Measurements from ENCODE around the gene TMEM131. TPM values are rescaled to one million over a fixed set of nuclear protein-coding genes. Genes with fewer than 3 reads are reported as not detected.

The TMEM131 gene
- total RNA-seq, 1 donor from 2014 or later = 59.4 TPM

DNA sequence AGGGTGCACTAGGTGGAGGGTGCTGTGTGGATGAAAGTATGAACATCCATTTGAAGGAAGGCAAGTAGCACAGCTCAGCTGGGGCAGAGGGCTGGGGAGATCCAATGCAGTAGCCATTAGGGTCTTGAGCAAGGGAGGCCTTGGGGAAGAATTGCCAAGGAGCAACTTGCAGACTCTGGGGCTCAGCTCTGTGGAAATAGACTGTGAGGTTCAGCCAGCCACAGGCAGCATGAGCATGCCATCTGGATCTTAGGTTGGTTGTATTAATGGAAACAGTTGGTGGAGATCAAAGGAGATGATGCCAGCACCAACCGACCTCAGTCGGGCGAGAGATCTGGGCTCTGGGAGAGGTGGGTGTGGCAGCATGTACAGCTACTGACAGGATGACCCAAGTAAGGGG is 276.8 kb downstream of the TMEM131 start:
- H3K4me1 ChIP-seq = no peaks in the 10 kb centered on the region
- H3K4me3 ChIP-seq = no peak overlapping the region
- no peaks in the 10 kb centered on the region for H3K9me3 ChIP-seq (ENCODE audit: low read depth)
- TF ChIP-seq EZH2phosphoT487 (IDR thresholded peaks at IDR 0.05) = no peak
- TF ChIP-seq, protein P1, sequence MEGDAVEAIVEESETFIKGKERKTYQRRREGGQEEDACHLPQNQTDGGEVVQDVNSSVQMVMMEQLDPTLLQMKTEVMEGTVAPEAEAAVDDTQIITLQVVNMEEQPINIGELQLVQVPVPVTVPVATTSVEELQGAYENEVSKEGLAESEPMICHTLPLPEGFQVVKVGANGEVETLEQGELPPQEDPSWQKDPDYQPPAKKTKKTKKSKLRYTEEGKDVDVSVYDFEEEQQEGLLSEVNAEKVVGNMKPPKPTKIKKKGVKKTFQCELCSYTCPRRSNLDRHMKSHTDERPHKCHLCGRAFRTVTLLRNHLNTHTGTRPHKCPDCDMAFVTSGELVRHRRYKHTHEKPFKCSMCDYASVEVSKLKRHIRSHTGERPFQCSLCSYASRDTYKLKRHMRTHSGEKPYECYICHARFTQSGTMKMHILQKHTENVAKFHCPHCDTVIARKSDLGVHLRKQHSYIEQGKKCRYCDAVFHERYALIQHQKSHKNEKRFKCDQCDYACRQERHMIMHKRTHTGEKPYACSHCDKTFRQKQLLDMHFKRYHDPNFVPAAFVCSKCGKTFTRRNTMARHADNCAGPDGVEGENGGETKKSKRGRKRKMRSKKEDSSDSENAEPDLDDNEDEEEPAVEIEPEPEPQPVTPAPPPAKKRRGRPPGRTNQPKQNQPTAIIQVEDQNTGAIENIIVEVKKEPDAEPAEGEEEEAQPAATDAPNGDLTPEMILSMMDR (IDR thresholded peaks at IDR 0.05) = no peak
- TF ChIP-seq EZH2 (IDR thresholded peaks at IDR 0.05) = no peak
- H3K9ac ChIP-seq = no peak overlapping the region
- Mint-ChIP-seq H3K27me3 (ENCODE audit: insufficient read depth, low read depth) (peaks cover under 1% of the 10 kb centered on the region), H3K36me3 (no peaks in the 10 kb centered on the region), H3K4me1 (peaks cover 13% of the 10 kb centered on the region), H3K9me3 (no peaks in the 10 kb centered on the region), H3K4me3 (no peak overlapping the region), H3K27ac (no peak overlapping the region)
- H3K4me2 ChIP-seq = no peak overlapping the region
- no peaks in the 10 kb centered on the region for H3K79me2 ChIP-seq (ENCODE audit: low read depth)
- H3K27ac ChIP-seq = no peak overlapping the region
- H3F3A ChIP-seq (ENCODE audit: low read depth) = no peaks in the 10 kb centered on the region
- H2AFZ ChIP-seq (replicated peaks) = no peak overlapping the region
- no peaks in the 10 kb centered on the region for H3K36me3 ChIP-seq
- no peaks in the 10 kb centered on the region for H3K27me3 ChIP-seq
- no peak for DNase-seq (ENCODE audit: low spot score)
- no peaks in the 10 kb centered on the region for H4K20me1 ChIP-seq (ENCODE audit: low read depth)

DNA sequence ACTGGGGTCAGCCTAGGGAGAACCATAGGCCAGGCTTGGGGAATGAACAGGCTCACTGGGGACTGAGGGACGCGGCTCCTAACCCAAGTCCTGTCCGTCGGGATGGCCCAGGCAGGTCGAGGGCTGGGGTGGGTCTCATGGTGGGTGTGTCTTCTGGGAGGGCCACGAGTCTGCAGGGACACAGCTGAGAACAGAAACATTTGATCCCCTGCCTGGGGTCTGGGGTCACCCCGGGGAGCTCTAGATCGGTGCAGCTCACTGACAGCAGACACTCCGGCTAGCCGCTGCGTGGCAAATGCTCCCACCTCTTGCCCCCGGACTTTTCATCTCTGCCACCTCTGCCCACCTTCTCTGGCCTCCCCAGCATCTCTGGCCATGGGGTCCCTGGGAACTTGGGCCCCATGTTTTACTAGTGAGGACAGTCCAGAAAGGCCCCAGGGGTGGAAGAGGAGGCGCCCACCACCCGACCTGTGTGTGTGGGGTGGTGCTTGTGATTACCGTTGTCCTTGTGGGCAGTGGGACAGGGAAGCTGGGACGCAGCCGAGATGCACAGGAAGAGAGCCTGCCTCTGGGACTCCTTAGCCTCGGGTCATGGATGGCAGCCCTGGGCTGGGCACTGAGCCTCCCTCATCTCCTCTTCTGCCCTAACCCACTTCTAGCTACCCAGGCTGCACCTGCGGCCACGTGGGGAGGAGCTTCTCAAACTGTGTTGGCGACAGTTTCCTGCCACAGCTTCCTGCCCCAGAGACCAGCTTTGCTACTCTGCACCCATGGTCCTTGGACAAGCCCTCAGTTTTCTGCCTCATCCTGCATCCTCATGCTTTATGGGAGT is 277.5 kb downstream of the TMEM131 start:
- no peak overlapping the region for H2AFZ ChIP-seq (replicated peaks)
- Mint-ChIP-seq H3K27ac (peak overlapping the region; percentile 12), H3K9me3 (no peaks in the 10 kb centered on the region)

DNA sequence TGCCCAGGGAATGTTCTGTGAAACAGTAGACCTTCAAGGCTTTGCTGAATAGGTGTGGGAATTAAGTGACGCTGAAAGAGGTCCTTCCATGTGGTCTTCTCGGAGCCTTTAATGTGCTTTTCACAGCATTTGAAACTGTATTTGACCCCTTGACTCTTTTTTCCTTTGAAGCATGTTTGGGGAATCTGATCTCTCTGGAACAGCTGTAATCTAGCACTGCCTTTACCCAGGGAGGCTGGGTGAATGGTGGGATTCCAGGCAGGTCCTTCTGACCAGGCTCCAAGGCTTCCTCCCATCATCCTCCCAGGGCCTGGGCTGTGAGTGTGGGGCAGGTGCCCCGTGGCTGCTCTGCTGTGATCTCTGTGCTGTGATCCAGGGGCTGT is 278.1 kb downstream of the TMEM131 start:
- Mint-ChIP-seq H3K9me3 (no peaks in the 10 kb centered on the region), H3K4me1 (peaks cover 17% of the 10 kb centered on the region), H3K36me3 (no peaks in the 10 kb centered on the region), H3K27me3 (ENCODE audit: insufficient read depth, low read depth) (peaks cover 2% of the 10 kb centered on the region), H3K27ac (peak overlapping the region; percentile 12), H3K4me3 (no peak overlapping the region)
- TF ChIP-seq, protein P1 (IDR thresholded peaks at IDR 0.05) = no peak
- TF ChIP-seq EZH2 (IDR thresholded peaks at IDR 0.05) = no peak
- no peak for TF ChIP-seq EZH2phosphoT487 (IDR thresholded peaks at IDR 0.05)
- Histone ChIP-seq H3K79me2 (ENCODE audit: low read depth) (no peaks in the 10 kb centered on the region), H3K9me3 (ENCODE audit: low read depth) (no peaks in the 10 kb centered on the region), H3K36me3 (no peaks in the 10 kb centered on the region), H3F3A (ENCODE audit: low read depth) (no peaks in the 10 kb centered on the region), H3K9ac (no peak overlapping the region), H3K4me1 (no peaks in the 10 kb centered on the region), H3K27me3 (no peaks in the 10 kb centered on the region), H4K20me1 (ENCODE audit: low read depth) (no peaks in the 10 kb centered on the region), H3K4me2 (no peak overlapping the region), H3K27ac (no peak overlapping the region), H2AFZ (replicated peaks) (no peak overlapping the region), H3K4me3 (no peak overlapping the region)
- DNase-seq (ENCODE audit: low spot score) = no peak

More for the DNA sequence above, 277.5 kb downstream of the TMEM131 start:
- Histone ChIP-seq H3F3A (ENCODE audit: low read depth) (no peaks in the 10 kb centered on the region), H3K36me3 (no peaks in the 10 kb centered on the region), H3K27ac (no peak overlapping the region), H3K4me3 (no peak overlapping the region), H3K79me2 (ENCODE audit: low read depth) (no peaks in the 10 kb centered on the region), H3K9me3 (ENCODE audit: low read depth) (no peaks in the 10 kb centered on the region), H3K4me2 (no peak overlapping the region), H3K4me1 (no peaks in the 10 kb centered on the region), H4K20me1 (ENCODE audit: low read depth) (no peaks in the 10 kb centered on the region), H3K27me3 (no peaks in the 10 kb centered on the region), H3K9ac (no peak overlapping the region)
- Mint-ChIP-seq H3K4me1 (peaks cover 15% of the 10 kb centered on the region), H3K4me3 (no peak overlapping the region), H3K27me3 (ENCODE audit: insufficient read depth, low read depth) (peaks cover 2% of the 10 kb centered on the region), H3K36me3 (no peaks in the 10 kb centered on the region)
- TF ChIP-seq, protein P1 (IDR thresholded peaks at IDR 0.05) = no peak
- TF ChIP-seq EZH2phosphoT487 (IDR thresholded peaks at IDR 0.05) (no peak), EZH2 (IDR thresholded peaks at IDR 0.05) (no peak)
- DNase-seq (ENCODE audit: low spot score) = no peak
